ENCODE measurements around the gene ADGRA1. TPM values are rescaled to one million over a fixed set of nuclear protein-coding genes. Genes with fewer than 3 reads are reported as not detected.
"Not testable (repeated sequence)": the region's sequence is repeated elsewhere in the genome, so short reads cannot be mapped to it uniquely, and the experiment has no call there.

Gene ADGRA1
- total and polyA plus RNA-seq, 2 experiments from 2014 or later: not detected

- H3K79me2 ChIP-seq (ENCODE audit: insufficient read depth): no peaks in the 10 kb centered on the region
- H3K9ac ChIP-seq: no peak overlapping the region
- DNase-seq: no peak
- no peaks in the 10 kb centered on the region for H4K20me1 ChIP-seq (ENCODE audit: insufficient read depth)
- H3K27me3 ChIP-seq (replicated peaks; ENCODE audit: insufficient read depth): 0 out of 2 replicates have a peak, but pooled peaks cover 7% of the 10 kb centered on the region
- no peaks in the 10 kb centered on the region for H3K9me3 ChIP-seq (ENCODE audit: low read depth)
- no peaks in the 10 kb centered on the region for H3K36me3 ChIP-seq (ENCODE audit: low read depth)
- in situ Hi-C loops (cut with MboI): no loop called here
- H3K27ac ChIP-seq: no peak overlapping the region
- TF ChIP-seq EZH2 (IDR thresholded peaks at IDR 0.05; ENCODE audit: insufficient read depth, poor library complexity, severe bottlenecking) (no peak), EZH2phosphoT487 (IDR thresholded peaks at IDR 0.05; ENCODE audit: insufficient read depth, low read depth) (no peak)
- H3K9me2 ChIP-seq (ENCODE audit: insufficient read depth): no peaks in the 10 kb centered on the region
- no peaks in the 10 kb centered on the region for H3F3A ChIP-seq (ENCODE audit: insufficient read depth)
- H3K4me2 ChIP-seq (ENCODE audit: unreplicated experiment): no peak overlapping the region
- no peak overlapping the region for H3K4me3 ChIP-seq
- 80 to 82% methylated on average over 16 to 17 of the region's 17 CpGs for WGBS, 2 experiments (ENCODE audit: low coverage in 1 of 2, low lambda C conversion rate in 2 of 2, missing lambda C conversion rate in 2 of 2)
- H3K4me1 ChIP-seq (ENCODE audit: insufficient read depth): no peaks in the 10 kb centered on the region
- H2AFZ ChIP-seq: no peak overlapping the region
These were observed 82.4 kb downstream of the ADGRA1 start for GRCh38 chr10:133170092-133170491.

GRCh38 chr10:133173860-133174640, 86.3 kb downstream of the ADGRA1 start:
- no peaks in the 10 kb centered on the region for H3K79me2 ChIP-seq (ENCODE audit: insufficient read depth)
- 62 to 70% methylated on average over 15 of the region's 15 CpGs for WGBS, 2 experiments (ENCODE audit: low coverage in 1 of 2, low lambda C conversion rate in 2 of 2, missing lambda C conversion rate in 2 of 2)
- H3K4me1 ChIP-seq (ENCODE audit: insufficient read depth): no peaks in the 10 kb centered on the region
- H3K9ac ChIP-seq: no peak overlapping the region
- H3K36me3 ChIP-seq (ENCODE audit: low read depth): no peaks in the 10 kb centered on the region
- no peak overlapping the region for H3K27ac ChIP-seq
- H3K9me2 ChIP-seq (ENCODE audit: insufficient read depth): no peaks in the 10 kb centered on the region
- H3K4me3 ChIP-seq: no peak overlapping the region
- DNase-seq: no peak
- TF ChIP-seq EZH2 (IDR thresholded peaks at IDR 0.05; ENCODE audit: insufficient read depth, poor library complexity, severe bottlenecking) (no peak), EZH2phosphoT487 (IDR thresholded peaks at IDR 0.05; ENCODE audit: insufficient read depth, low read depth) (no peak)
- H3F3A ChIP-seq (ENCODE audit: insufficient read depth): peaks cover 8% of the 10 kb centered on the region
- no peaks in the 10 kb centered on the region for H3K9me3 ChIP-seq (ENCODE audit: low read depth)
- 0 out of 2 replicates have a peak, but pooled peaks cover 7% of the 10 kb centered on the region for H3K27me3 ChIP-seq (replicated peaks; ENCODE audit: insufficient read depth)
- H4K20me1 ChIP-seq (ENCODE audit: insufficient read depth): no peaks in the 10 kb centered on the region
- in situ Hi-C loops (cut with MboI): no loop called here
- H2AFZ ChIP-seq: no peak overlapping the region
- no peak overlapping the region for H3K4me2 ChIP-seq (ENCODE audit: unreplicated experiment)

DNA sequence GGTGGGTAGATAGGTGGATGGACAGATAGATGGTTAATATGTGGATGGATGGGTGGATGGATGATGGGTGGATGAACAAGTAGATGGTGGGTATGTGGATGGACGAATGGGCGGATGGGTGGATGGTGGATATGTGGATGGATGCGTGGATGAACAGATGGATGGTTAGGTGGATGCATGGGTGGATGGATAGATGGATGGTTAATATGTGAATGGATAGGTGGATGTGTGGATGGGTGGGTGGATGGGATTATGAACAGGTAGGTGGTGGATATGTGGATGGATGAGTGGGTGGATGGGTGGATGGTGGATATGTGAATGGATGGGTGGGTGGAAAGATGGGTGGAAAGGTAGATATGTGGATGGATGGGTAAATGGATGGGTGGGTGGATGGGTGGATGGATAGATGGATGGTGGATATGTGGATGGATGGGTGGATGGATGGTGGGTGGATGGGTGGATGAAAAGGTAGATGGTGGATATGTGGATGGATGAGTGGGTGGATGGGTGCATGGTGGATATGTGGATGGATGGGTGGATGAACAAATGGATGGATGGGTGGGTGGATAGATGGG, 87.1 kb downstream of the ADGRA1 start:
- H3F3A ChIP-seq (ENCODE audit: insufficient read depth): peaks cover 8% of the 10 kb centered on the region
- no peaks in the 10 kb centered on the region for H3K36me3 ChIP-seq (ENCODE audit: low read depth)
- no peak overlapping the region for H3K9ac ChIP-seq
- 44 to 46% methylated on average over 3 of the region's 3 CpGs for WGBS, 2 experiments (ENCODE audit: low coverage in 1 of 2, low lambda C conversion rate in 2 of 2, missing lambda C conversion rate in 2 of 2)
- no peak overlapping the region for H3K27ac ChIP-seq
- no peaks in the 10 kb centered on the region for H3K9me2 ChIP-seq (ENCODE audit: insufficient read depth)
- H3K4me2 ChIP-seq (ENCODE audit: unreplicated experiment): no peak overlapping the region
- 0 out of 2 replicates have a peak, but pooled peaks cover 7% of the 10 kb centered on the region for H3K27me3 ChIP-seq (replicated peaks; ENCODE audit: insufficient read depth)
- DNase-seq: no peak
- H3K9me3 ChIP-seq (ENCODE audit: low read depth): no peaks in the 10 kb centered on the region
- H3K4me1 ChIP-seq (ENCODE audit: insufficient read depth): no peaks in the 10 kb centered on the region
- H3K79me2 ChIP-seq (ENCODE audit: insufficient read depth): no peaks in the 10 kb centered on the region
- H2AFZ ChIP-seq: no peak overlapping the region
- H4K20me1 ChIP-seq (ENCODE audit: insufficient read depth): no peaks in the 10 kb centered on the region
- in situ Hi-C loops (cut with MboI): no loop called here
- TF ChIP-seq EZH2 (IDR thresholded peaks at IDR 0.05; ENCODE audit: insufficient read depth, poor library complexity, severe bottlenecking) (no peak), EZH2phosphoT487 (IDR thresholded peaks at IDR 0.05; ENCODE audit: insufficient read depth, low read depth) (no peak)
- no peak overlapping the region for H3K4me3 ChIP-seq

DNA sequence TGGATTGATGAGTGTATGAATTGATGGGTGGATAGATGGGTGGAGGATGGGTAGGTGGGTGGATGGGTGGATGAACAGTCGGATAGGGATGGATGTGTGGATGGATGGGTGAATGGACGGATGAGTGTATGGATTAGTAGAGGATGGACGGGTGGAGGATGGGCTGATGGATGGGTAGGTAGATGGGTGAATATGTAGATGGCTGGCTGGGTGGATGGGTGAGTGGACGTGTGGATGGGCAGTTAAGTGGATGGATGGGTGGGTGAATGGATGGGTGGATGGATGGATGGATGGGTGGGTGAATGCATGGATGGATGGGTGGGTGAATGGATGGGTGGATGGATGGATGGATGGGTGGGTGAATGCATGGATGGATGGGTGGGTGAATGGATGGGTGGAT, 87.9 kb downstream of the ADGRA1 start:
- H3K4me3 ChIP-seq; H3K9me3 ChIP-seq (ENCODE audit: low read depth); H3K27ac ChIP-seq: not testable (repeated sequence)

More for the DNA sequence above, 87.9 kb downstream of the ADGRA1 start:
- in situ Hi-C loops (cut with MboI); H3K9me2 ChIP-seq (ENCODE audit: insufficient read depth); DNase-seq; H3K4me1 ChIP-seq (ENCODE audit: insufficient read depth); H3K9ac ChIP-seq; H2AFZ ChIP-seq; H3K36me3 ChIP-seq (ENCODE audit: low read depth); H3K79me2 ChIP-seq (ENCODE audit: insufficient read depth); H3F3A ChIP-seq (ENCODE audit: insufficient read depth); H4K20me1 ChIP-seq (ENCODE audit: insufficient read depth); H3K4me2 ChIP-seq (ENCODE audit: unreplicated experiment); H3K27me3 ChIP-seq (replicated peaks; ENCODE audit: insufficient read depth): not testable (repeated sequence)
- WGBS, 2 experiments (ENCODE audit: low coverage in 1 of 2, low lambda C conversion rate in 2 of 2, missing lambda C conversion rate in 2 of 2): 31 to 47% methylated on average over 4 of the region's 4 CpGs
